Esophagus muscularis mucosa (tissue), 4 donors: ENCODE data around the gene GAL3ST3. TPM values are rescaled to one million over a fixed set of nuclear protein-coding genes. Genes with fewer than 3 reads are reported as not detected.

Source experiments
- DNase-seq: peaks from one replicate; pipeline ENCODE4 v3.0.0-alpha.2; 2017; ENCODE audit errors: extremely low spot score
- H3K27ac ChIP-seq, 4 donors: fragments of 200-600 bp; sonication (generic); replicated peaks in 1 of 4; 1 replicate in 3 of 4; 2 replicates in 1 of 4; pipeline ENCODE4 v1.5.1; 2016 to 2019; ENCODE audit warnings: mild to moderate bottlenecking in 1 of 4
- H3K27me3 ChIP-seq, 4 donors: fragments of 200-600 bp; sonication (generic); one replicate each; pipeline versions ENCODE4 v1.5.1 to v1.6.0; 2016 to 2019
- H3K36me3 ChIP-seq, 4 donors: fragments of 200-600 bp; sonication (generic); one replicate each; pipeline ENCODE4 v1.5.1; 2016 to 2019
- H3K4me1 ChIP-seq, 4 donors: fragments of 200-600 bp; sonication (generic); one replicate each; pipeline ENCODE4 v1.5.1; 2016 to 2019
- H3K4me3 ChIP-seq, 4 donors: fragments of 200-600 bp; sonication (generic); 1 replicate in 2 of 4; 2 replicates in 2 of 4; pipeline ENCODE4 v1.5.1; 2016 to 2019; ENCODE audit warnings: mild to moderate bottlenecking in 4 of 4, moderate library complexity in 1 of 4
- H3K9me3 ChIP-seq, 4 donors: fragments of 200-600 bp; sonication (generic); 1 replicate in 3 of 4; 2 replicates in 1 of 4; pipeline ENCODE4 v1.5.1; 2016 to 2019
- EP300 ChIP-seq: sonication (generic); formaldehyde crosslinking; IDR thresholded peaks from one replicate; pipeline ENCODE4 v1.6.1; 2017; ENCODE audit warnings: antibody characterized with exemption
- POLR2A ChIP-seq: fragments of 450-650 bp; IDR thresholded peaks from one replicate; pipeline ENCODE4 v1.6.1; 2017; ENCODE audit warnings: antibody characterized with exemption, moderate library complexity, mild to moderate bottlenecking, low read depth
- POLR2AphosphoS5 ChIP-seq, 2 donors: sonication (generic); formaldehyde crosslinking; IDR thresholded peaks; one replicate each; pipeline ENCODE4 v1.6.1; 2017; ENCODE audit warnings: antibody characterized with exemption in 2 of 2
- WGBS: methylation state at CpG from one replicate; pipeline ENCODE4 v1.1.5; 2018; 5-methylcytosine and 5-hydroxymethylcytosine counted together
- intact Hi-C: fragments of 100-400 bp; cut with DNase I; formaldehyde crosslinking; loops from one replicate; pipeline ENCODE4 v1.15.1; 2023
- total RNA-seq, 4 donors: library from RNA; depleted of rRNA; stranded (reverse); fragments of >200 nt; gene quantifications; one replicate each; pipeline versions ENCODE4 v1.1.0 to v1.2.1, GENCODE V29; 2016
- TF ChIP-seq, protein P1 (sequence below), 3 experiments: fragments of 200-600 bp in 2 of 3; fragments of 450-650 bp in 1 of 3; sonication (generic) in 2 of 3; IDR thresholded peaks; one replicate each; pipeline ENCODE4 v1.5.1; 2017 to 2019; ENCODE audit warnings: antibody characterized with exemption in 3 of 3, mild to moderate bottlenecking in 2 of 3, moderate library complexity in 1 of 3

The GAL3ST3 gene
- total RNA-seq, 4 donors from 2014 or later, result 0.83 to 7.4 (median 3.3) TPM

DNA sequence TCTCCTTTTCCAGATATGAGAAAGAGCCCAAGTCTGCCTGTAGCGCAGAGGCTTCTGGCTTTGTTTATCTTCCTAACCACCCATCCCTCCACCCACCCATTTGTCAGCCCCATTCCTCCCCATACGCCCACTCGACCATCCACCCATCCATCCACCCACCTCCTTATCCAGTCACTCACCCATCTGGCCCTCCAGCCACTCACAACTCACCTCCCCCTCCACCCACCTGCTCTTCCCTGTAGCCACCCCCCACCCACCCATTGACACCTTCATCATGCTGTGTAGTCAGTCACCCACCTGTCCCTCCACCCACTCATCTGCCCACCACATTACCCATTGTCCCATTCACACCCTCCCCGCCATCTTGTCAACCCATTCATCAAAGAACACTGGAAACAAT is 31.6 kb downstream of the GAL3ST3 start:
- Histone ChIP-seq H3K27ac (no peak overlapping the region), H3K9me3 (no peaks in the 10 kb centered on the region), H3K27me3 (peaks cover 0 to 26% (median 13%) of the 10 kb centered on the region in 4 donors), H3K36me3 (no peaks in the 10 kb centered on the region), H3K4me1 (peaks cover 4 to 11% (median 7%) of the 10 kb centered on the region in 4 donors), H3K4me3 (no peak overlapping the region)
- TF ChIP-seq POLR2AphosphoS5 (IDR thresholded peaks at IDR 0.05) (no peak), EP300 (no peak), POLR2A (no peak)
- TF ChIP-seq, protein P1, sequence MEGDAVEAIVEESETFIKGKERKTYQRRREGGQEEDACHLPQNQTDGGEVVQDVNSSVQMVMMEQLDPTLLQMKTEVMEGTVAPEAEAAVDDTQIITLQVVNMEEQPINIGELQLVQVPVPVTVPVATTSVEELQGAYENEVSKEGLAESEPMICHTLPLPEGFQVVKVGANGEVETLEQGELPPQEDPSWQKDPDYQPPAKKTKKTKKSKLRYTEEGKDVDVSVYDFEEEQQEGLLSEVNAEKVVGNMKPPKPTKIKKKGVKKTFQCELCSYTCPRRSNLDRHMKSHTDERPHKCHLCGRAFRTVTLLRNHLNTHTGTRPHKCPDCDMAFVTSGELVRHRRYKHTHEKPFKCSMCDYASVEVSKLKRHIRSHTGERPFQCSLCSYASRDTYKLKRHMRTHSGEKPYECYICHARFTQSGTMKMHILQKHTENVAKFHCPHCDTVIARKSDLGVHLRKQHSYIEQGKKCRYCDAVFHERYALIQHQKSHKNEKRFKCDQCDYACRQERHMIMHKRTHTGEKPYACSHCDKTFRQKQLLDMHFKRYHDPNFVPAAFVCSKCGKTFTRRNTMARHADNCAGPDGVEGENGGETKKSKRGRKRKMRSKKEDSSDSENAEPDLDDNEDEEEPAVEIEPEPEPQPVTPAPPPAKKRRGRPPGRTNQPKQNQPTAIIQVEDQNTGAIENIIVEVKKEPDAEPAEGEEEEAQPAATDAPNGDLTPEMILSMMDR (IDR thresholded peaks at IDR 0.05), result no peak
- intact Hi-C loops, result no loop called here
- no peak for DNase-seq
- WGBS, result 77% methylated on average over 4 of the region's 4 CpGs

DNA sequence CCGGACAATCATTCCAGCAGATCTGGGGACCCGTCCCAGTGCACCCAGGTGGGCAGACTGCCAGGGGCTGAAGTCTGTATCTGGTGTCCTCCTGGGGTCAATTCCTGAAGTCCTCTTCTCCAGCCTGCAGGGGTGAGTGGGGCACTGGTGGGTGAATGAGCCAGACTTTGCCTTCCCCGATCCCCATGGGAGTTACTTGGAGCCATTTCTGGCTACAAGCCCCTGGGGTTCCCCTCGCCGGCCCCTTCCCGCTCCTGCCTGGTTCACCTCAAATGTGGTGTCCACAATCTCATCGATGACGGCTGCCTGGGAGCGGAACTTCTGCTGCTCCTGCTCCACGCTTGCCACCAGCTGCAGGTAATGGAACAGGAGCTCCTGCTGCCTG is 32.2 kb downstream of the GAL3ST3 start:
- 95% methylated on average over 8 of the region's 10 CpGs for WGBS

DNA sequence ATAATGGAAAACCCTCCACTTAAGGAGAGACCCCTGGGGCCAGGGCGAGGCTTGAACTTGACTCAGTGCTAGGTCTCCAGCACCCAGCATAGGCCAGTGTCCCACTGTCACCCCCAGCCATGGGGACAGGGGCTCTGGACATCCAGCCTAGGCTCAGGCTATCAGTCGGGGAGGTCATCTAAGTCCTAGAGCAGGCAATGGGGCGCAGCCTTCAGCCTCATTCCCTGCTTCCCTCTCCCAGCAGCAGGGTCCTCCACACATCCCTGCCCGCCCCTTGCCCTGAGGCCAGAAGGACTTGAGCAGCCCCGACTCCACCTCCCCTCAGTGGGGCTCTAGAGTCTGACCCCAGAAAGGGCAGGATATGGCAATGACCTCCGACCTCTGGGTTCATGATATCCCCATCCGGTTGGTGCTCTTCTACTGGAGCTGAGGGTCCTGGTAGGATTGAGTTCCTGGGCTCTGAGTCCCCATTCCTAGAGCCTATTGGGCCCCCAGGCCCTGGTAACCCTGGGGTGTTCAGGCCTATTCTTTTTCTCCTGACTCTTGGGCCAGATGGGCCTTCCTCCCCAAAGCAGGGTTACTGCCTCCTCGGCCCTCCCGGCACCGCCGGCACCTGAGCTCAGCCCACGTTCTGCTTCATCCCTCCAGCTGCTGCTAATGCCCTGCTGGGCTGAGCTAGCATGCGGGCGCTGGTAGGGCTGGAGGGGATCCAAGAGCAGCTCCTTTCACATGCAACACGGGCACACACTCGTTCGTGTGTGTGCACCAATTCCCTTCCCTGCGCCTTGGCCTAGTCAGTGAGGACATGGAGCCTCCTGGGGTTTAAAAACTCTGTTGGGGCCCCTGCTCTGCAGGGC is 32.8 kb downstream of the GAL3ST3 start:
- no peak for DNase-seq
- H3K4me3 ChIP-seq, result no peak overlapping the region
- H3K36me3 ChIP-seq, result no peaks in the 10 kb centered on the region
- intact Hi-C loops, result no loop called here
- TF ChIP-seq POLR2A (no peak), EP300 (no peak), POLR2AphosphoS5 (IDR thresholded peaks at IDR 0.05) (no peak)
- TF ChIP-seq, protein P1 (IDR thresholded peaks at IDR 0.05), result no peak
- H3K9me3 ChIP-seq, result no peaks in the 10 kb centered on the region
- peaks cover 0 to 36% (median 22%) of the 10 kb centered on the region in 4 donors for H3K27me3 ChIP-seq
- H3K27ac ChIP-seq, result no peak overlapping the region
- 85% methylated on average over 17 of the region's 18 CpGs for WGBS
- H3K4me1 ChIP-seq, result peaks cover 10 to 14% (median 11%) of the 10 kb centered on the region in 4 donors

More for the DNA sequence above, 32.2 kb downstream of the GAL3ST3 start:
- no peaks in the 10 kb centered on the region for H3K36me3 ChIP-seq
- H3K4me1 ChIP-seq, result peaks cover 6 to 11% (median 8%) of the 10 kb centered on the region in 4 donors
- DNase-seq, result no peak
- H3K27me3 ChIP-seq, result peaks cover 0 to 31% (median 18%) of the 10 kb centered on the region in 4 donors
- no peak overlapping the region for H3K27ac ChIP-seq
- intact Hi-C loops, result no loop called here
- no peaks in the 10 kb centered on the region for H3K9me3 ChIP-seq
- no peak overlapping the region for H3K4me3 ChIP-seq
- TF ChIP-seq EP300, result no peak
- TF ChIP-seq POLR2A, result no peak
- TF ChIP-seq, protein P1 (IDR thresholded peaks at IDR 0.05), result no peak
- no peak for TF ChIP-seq POLR2AphosphoS5 (IDR thresholded peaks at IDR 0.05)

DNA sequence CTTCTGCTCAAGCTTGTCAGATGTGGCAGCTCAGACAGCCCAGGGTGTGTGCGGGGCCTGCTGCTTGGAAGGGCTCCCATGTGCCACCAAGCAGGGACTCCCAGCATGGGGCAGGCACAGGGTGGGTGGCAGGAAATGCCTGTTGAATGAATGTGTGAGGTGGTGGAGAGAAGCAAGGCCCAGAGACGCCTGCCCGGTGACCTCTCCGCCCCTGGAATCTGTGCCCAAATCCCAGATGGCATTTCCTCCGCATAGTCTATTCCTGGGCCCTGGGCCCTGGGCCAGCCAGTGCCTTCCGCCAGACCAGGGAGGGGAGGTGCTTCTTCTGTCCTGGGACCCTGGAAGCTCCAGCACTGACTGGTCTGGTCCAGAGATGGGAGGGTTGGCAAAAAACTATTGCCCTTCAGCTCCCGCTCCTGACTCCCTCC is 33.5 kb downstream of the GAL3ST3 start:
- Histone ChIP-seq H3K4me3 (no peak overlapping the region), H3K9me3 (no peaks in the 10 kb centered on the region), H3K36me3 (no peaks in the 10 kb centered on the region), H3K27me3 (peaks cover 0 to 36% (median 22%) of the 10 kb centered on the region in 4 donors), H3K27ac (no peak overlapping the region), H3K4me1 (peaks cover 10 to 14% (median 11%) of the 10 kb centered on the region in 4 donors)
- no peak for TF ChIP-seq POLR2AphosphoS5 (IDR thresholded peaks at IDR 0.05)
- TF ChIP-seq POLR2A, result no peak
- no peak for TF ChIP-seq EP300
- TF ChIP-seq, protein P1 (IDR thresholded peaks at IDR 0.05), result no peak
- 73% methylated on average over 5 of the region's 7 CpGs for WGBS
- no peak for DNase-seq
- intact Hi-C loops, result no loop called here
